ENCODE data around the gene TMEM52.

The TMEM52 gene

GRCh38 chr1:1921901-1922701 lies 3.0 kb upstream of the TMEM52 start:
- Histone ChIP-seq H3K27me3 (ENCODE audit: insufficient read depth, poor library complexity, severe bottlenecking) (no peaks in the 10 kb centered on the region), H3K27ac (ENCODE audit: poor library complexity, severe bottlenecking) (no peak overlapping the region), H3K36me3 (ENCODE audit: low read depth) (no peaks in the 10 kb centered on the region), H3K9me3 (ENCODE audit: severe bottlenecking) (no peaks in the 10 kb centered on the region), H3K4me3 (ENCODE audit: severe bottlenecking) (no peak overlapping the region), H3K4me1 (ENCODE audit: insufficient read depth, poor library complexity, severe bottlenecking) (no peaks in the 10 kb centered on the region)
- TF ChIP-seq CTCF (IDR thresholded peaks at IDR 0.05; ENCODE audit: poor library complexity, severe bottlenecking): no peak
- no peak for ATAC-seq (ENCODE audit: low read depth)
- no peak for DNase-seq (ENCODE audit: low spot score)

DNA sequence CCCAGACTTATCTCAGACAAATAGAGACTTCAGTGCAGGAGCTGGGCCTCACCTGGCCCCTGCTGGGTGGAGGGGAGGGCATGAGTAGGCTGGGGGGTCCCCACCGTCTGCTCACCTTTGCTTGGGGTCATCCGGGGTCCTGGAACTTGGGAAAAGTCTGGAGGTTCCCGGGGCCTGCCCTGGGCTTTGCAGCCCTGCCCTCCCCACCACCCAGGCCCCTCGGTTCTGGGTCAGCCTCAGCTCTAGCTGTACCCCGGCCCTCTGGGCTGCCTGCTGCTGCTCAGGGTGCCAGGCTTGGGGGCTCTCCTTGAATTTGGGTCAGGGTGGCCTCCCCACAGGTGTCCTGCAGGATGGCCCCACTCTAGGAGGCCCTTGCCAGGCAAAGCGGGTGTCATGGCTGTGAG lies 2.4 kb upstream of the TMEM52 start:
- ATAC-seq (ENCODE audit: low read depth): no peak
- TF ChIP-seq CTCF (IDR thresholded peaks at IDR 0.05; ENCODE audit: poor library complexity, severe bottlenecking): no peak
- H3K27ac ChIP-seq (ENCODE audit: poor library complexity, severe bottlenecking): no peak overlapping the region

GRCh38 chr1:1920608-1921458 lies 1.8 kb upstream of the TMEM52 start:
- no peak for TF ChIP-seq CTCF (IDR thresholded peaks at IDR 0.05; ENCODE audit: poor library complexity, severe bottlenecking)
- Histone ChIP-seq H3K4me1 (ENCODE audit: insufficient read depth, poor library complexity, severe bottlenecking) (no peaks in the 10 kb centered on the region), H3K27ac (ENCODE audit: poor library complexity, severe bottlenecking) (no peak overlapping the region), H3K4me3 (ENCODE audit: severe bottlenecking) (no peak overlapping the region), H3K9me3 (ENCODE audit: severe bottlenecking) (no peaks in the 10 kb centered on the region), H3K36me3 (ENCODE audit: low read depth) (no peaks in the 10 kb centered on the region), H3K27me3 (ENCODE audit: insufficient read depth, poor library complexity, severe bottlenecking) (no peaks in the 10 kb centered on the region)
- DNase-seq (ENCODE audit: low spot score) (peak; percentile 68), ATAC-seq (ENCODE audit: low read depth) (no peak)

More for the DNA sequence above, 2.4 kb upstream of the TMEM52 start:
- peak; percentile 55 for DNase-seq (ENCODE audit: low spot score)
- H3K4me1 ChIP-seq (ENCODE audit: insufficient read depth, poor library complexity, severe bottlenecking): no peaks in the 10 kb centered on the region
- H3K9me3 ChIP-seq (ENCODE audit: severe bottlenecking): no peaks in the 10 kb centered on the region
- no peaks in the 10 kb centered on the region for H3K36me3 ChIP-seq (ENCODE audit: low read depth)
- no peak overlapping the region for H3K4me3 ChIP-seq (ENCODE audit: severe bottlenecking)
- no peaks in the 10 kb centered on the region for H3K27me3 ChIP-seq (ENCODE audit: insufficient read depth, poor library complexity, severe bottlenecking)

DNA sequence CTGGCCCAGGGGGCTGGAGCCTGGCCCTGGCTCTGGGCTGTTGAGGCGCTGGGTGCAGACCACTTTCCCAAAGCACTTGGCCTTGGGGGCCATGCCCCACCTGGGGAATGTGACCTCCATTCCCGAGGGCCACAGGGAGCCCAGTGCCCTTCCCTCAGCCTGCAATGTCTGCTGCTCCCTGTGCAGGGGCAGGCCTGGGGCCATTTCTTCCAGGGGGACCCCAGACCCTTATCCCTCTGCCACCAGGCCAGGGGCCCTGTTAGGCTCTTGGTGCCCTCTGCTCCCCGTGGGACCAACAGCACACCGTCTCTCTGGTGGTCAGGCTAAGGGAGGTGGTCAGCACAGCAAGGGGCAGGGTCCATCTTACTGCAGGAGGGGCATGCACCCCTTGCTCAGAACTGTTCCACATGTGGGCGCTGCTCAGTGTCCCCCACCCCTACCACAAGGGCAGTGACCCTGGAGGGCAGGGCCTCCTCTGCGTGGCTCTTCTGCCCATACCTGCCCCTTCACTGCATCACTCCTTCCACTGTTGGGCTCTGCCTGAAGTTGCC lies 1.1 kb upstream of the TMEM52 start:
- Histone ChIP-seq H3K36me3 (ENCODE audit: low read depth) (no peaks in the 10 kb centered on the region), H3K9me3 (ENCODE audit: severe bottlenecking) (no peaks in the 10 kb centered on the region), H3K27ac (ENCODE audit: poor library complexity, severe bottlenecking) (no peak overlapping the region), H3K4me3 (ENCODE audit: severe bottlenecking) (no peak overlapping the region), H3K4me1 (ENCODE audit: insufficient read depth, poor library complexity, severe bottlenecking) (no peaks in the 10 kb centered on the region), H3K27me3 (ENCODE audit: insufficient read depth, poor library complexity, severe bottlenecking) (no peaks in the 10 kb centered on the region)
- DNase-seq (ENCODE audit: low spot score): no peak
- ATAC-seq (ENCODE audit: low read depth): no peak
- TF ChIP-seq CTCF (IDR thresholded peaks at IDR 0.05; ENCODE audit: poor library complexity, severe bottlenecking): no peak
